UCSD-AML1 (cell line): Measurements from ENCODE around the gene NTHL1.

Experiments
- DNase-seq: peaks from one replicate; lab custom pipeline; 2025; ENCODE audit not compliant: unreplicated experiment; lab: John Stamatoyannopoulos, UW

NTHL1 gene

GRCh38 chr16:1998360-1998835 is 49.2 kb downstream of the NTHL1 start:
- no peak for DNase-seq

GRCh38 chr16:1997494-1998359 is 49.9 kb downstream of the NTHL1 start:
- DNase-seq = no peak

GRCh38 chr16:1993731-1994131 is 53.9 kb downstream of the NTHL1 start:
- DNase-seq = no peak

- DNase-seq = no peak
Measured at GRCh38 chr16:1992704-1993317, 54.8 kb downstream of the NTHL1 start.

GRCh38 chr16:1991948-1992703 is 55.5 kb downstream of the NTHL1 start:
- peak; percentile 93 for DNase-seq

GRCh38 chr16:1991588-1991947 is 56.1 kb downstream of the NTHL1 start:
- no peak for DNase-seq

- no peak for DNase-seq
Measured at GRCh38 chr16:1991135-1991551, 56.5 kb downstream of the NTHL1 start.

- DNase-seq = no peak
Measured at GRCh38 chr16:1990351-1991134, 57.1 kb downstream of the NTHL1 start.

GRCh38 chr16:1990101-1990350 is 57.6 kb downstream of the NTHL1 start:
- no peak for DNase-seq
